Activated naive CD8-positive, alpha-beta T cell treated with anti-CD3 and anti-CD28 coated beads, Interleukin-2, amount 50 U/mL, for 24 hours (primary cell): ENCODE measurements around the gene GLUD1.
"Not testable (repeated sequence)": the region's sequence is repeated elsewhere in the genome, so short reads cannot be mapped to it uniquely, and the experiment has no call there.

ENCODE experiments used
- ATAC-seq: fragments of 150-1000 bp; cut with Tn5 transposase; one replicate; pipeline ENCODE4 v1.10.0; 2021
- DNase-seq: peaks from one replicate; pipeline ENCODE4 v3.0.0; 2021
- H3K27ac Mint-ChIP-seq: one replicate; pipeline ENCODE4 v1.8.0; 2021; ENCODE audit warnings: mild to moderate bottlenecking, mixed read lengths
- H3K27me3 Mint-ChIP-seq: one replicate; pipeline ENCODE4 v1.8.0; 2021; ENCODE audit warnings: mixed read lengths
- H3K36me3 Mint-ChIP-seq: one replicate; pipeline ENCODE4 v1.8.0; 2021; ENCODE audit warnings: low read depth, mixed read lengths
- H3K4me1 Mint-ChIP-seq: one replicate; pipeline ENCODE4 v1.8.0; 2021; ENCODE audit warnings: mixed read lengths
- H3K4me3 Mint-ChIP-seq: one replicate; pipeline ENCODE4 v1.8.0; 2021; ENCODE audit warnings: mild to moderate bottlenecking, moderate library complexity, mixed read lengths
- H3K9me3 Mint-ChIP-seq: one replicate; pipeline ENCODE4 v1.8.0; 2021; ENCODE audit warnings: mixed read lengths

Gene GLUD1

GRCh38 chr10:87009134-87009696 is 85.4 kb downstream of the GLUD1 start:
- not testable (repeated sequence) for H3K4me3 Mint-ChIP-seq, H3K36me3 Mint-ChIP-seq, H3K27me3 Mint-ChIP-seq, H3K9me3 Mint-ChIP-seq, H3K4me1 Mint-ChIP-seq, H3K27ac Mint-ChIP-seq, ATAC-seq, DNase-seq

- not testable (repeated sequence) for H3K27ac Mint-ChIP-seq, H3K27me3 Mint-ChIP-seq, H3K9me3 Mint-ChIP-seq, ATAC-seq, DNase-seq, H3K36me3 Mint-ChIP-seq, H3K4me3 Mint-ChIP-seq, H3K4me1 Mint-ChIP-seq
Measured at GRCh38 chr10:87008303-87008702, 86.3 kb downstream of the GLUD1 start.

GRCh38 chr10:87007674-87008073 is 87.0 kb downstream of the GLUD1 start:
- not testable (repeated sequence) for H3K4me1 Mint-ChIP-seq, DNase-seq, H3K9me3 Mint-ChIP-seq, H3K36me3 Mint-ChIP-seq, H3K27ac Mint-ChIP-seq, H3K4me3 Mint-ChIP-seq, ATAC-seq, H3K27me3 Mint-ChIP-seq

GRCh38 chr10:87007124-87007523 is 87.5 kb downstream of the GLUD1 start:
- not testable (repeated sequence) for ATAC-seq, H3K9me3 Mint-ChIP-seq, H3K4me3 Mint-ChIP-seq, H3K27me3 Mint-ChIP-seq, H3K36me3 Mint-ChIP-seq, H3K27ac Mint-ChIP-seq, H3K4me1 Mint-ChIP-seq, DNase-seq

- ATAC-seq (no peak), DNase-seq (no peak)
- Mint-ChIP-seq H3K4me3 (no peak overlapping the region), H3K27ac (no peak overlapping the region), H3K27me3 (no peaks in the 10 kb centered on the region), H3K36me3 (no peaks in the 10 kb centered on the region), H3K4me1 (no peaks in the 10 kb centered on the region), H3K9me3 (no peaks in the 10 kb centered on the region)
Measured at GRCh38 chr10:87000491-87000890, 94.2 kb downstream of the GLUD1 start.
